Measurements from ENCODE around the gene RBM23. TPM values are rescaled to one million over a fixed set of nuclear protein-coding genes. Genes with fewer than 3 reads are reported as not detected.

RBM23 gene
- total RNA-seq, 4 donors from 2014 or later, result 71.2 to 202 (median 105) TPM

DNA sequence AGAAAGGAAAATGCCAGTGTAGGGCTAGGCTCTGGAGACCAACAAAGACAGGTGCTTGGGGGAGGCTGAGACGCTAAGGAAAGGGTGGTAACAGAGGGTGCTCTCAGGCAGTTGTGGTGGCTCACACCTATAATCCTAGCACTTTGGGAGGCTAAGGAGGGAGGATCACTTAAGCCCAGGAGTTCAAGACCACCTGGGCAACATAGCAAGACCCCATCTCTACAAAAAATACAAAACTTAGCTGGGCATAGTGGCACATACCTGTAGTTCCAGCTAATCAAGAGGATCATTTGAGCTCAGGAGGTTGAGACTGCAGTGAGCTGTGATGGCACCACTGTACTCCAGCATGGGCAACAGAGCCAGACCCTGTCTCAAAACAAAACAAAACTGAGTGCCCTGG is 23.5 kb downstream of the RBM23 start:
- DNase-seq (ENCODE audit: low spot score in 2 of 2), result no peak
- WGBS, 2 donors, result 100% methylated on average over 1 of the region's 1 CpG
- intact Hi-C loops (cut with DNase I; ENCODE audit: low total_unique reads), result no loop called here
- TF ChIP-seq POLR2A (IDR thresholded peaks at IDR 0.05), result no peak
- TF ChIP-seq, protein P1, sequence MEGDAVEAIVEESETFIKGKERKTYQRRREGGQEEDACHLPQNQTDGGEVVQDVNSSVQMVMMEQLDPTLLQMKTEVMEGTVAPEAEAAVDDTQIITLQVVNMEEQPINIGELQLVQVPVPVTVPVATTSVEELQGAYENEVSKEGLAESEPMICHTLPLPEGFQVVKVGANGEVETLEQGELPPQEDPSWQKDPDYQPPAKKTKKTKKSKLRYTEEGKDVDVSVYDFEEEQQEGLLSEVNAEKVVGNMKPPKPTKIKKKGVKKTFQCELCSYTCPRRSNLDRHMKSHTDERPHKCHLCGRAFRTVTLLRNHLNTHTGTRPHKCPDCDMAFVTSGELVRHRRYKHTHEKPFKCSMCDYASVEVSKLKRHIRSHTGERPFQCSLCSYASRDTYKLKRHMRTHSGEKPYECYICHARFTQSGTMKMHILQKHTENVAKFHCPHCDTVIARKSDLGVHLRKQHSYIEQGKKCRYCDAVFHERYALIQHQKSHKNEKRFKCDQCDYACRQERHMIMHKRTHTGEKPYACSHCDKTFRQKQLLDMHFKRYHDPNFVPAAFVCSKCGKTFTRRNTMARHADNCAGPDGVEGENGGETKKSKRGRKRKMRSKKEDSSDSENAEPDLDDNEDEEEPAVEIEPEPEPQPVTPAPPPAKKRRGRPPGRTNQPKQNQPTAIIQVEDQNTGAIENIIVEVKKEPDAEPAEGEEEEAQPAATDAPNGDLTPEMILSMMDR (IDR thresholded peaks at IDR 0.05), result no peak
- no peak overlapping the region for H3K4me3 ChIP-seq (ENCODE audit: low read depth, poor library complexity, severe bottlenecking)

DNA sequence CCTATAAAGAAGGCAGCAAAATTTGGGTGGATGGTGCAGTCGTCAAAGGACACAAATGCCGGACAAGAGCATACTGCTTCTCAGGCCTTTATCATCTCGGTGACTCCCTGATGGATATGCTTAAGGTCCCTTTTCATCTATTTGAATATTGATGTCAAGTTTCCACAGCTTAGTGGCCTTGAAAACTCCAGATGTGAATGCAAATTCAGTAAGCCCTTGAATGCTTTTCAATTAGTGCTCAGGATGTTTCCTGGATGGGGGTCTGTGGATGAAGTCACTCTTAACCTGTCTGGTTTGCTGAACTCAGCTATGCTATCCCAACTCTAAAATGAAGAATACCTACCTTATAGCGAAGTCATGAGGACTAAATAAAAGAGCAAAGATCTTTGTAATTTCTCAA is 25.2 kb downstream of the RBM23 start:
- intact Hi-C loops (cut with DNase I; ENCODE audit: low total_unique reads), result no loop called here
- H3K4me3 ChIP-seq (ENCODE audit: low read depth, poor library complexity, severe bottlenecking), result no peak overlapping the region
- TF ChIP-seq POLR2A (IDR thresholded peaks at IDR 0.05), result no peak
- TF ChIP-seq, protein P1 (IDR thresholded peaks at IDR 0.05), result no peak
- DNase-seq (ENCODE audit: low spot score in 2 of 2), result no peak
- 91 to 93% methylated on average over 4 of the region's 4 CpGs for WGBS, 2 donors

DNA sequence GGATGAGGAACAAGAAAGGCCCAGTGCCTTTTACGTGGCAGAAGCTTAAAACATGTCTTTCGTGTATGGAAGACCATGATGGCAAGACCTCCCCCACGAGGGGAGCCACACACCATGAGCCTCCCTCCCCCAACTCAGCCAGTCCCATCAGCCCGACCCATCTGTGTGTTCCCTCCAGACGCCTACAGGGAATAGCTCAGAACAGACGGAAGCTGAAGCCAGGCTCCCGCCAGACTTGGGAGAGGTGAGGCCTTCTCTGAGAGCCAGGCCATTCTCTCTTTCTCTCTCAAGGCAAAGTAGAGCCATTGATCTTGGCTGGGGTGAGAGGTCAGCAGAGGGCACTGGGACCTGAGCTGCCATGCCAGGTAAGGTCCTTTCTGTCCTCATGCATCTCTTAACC is 26.5 kb downstream of the RBM23 start:
- 68 to 77% methylated on average over 6 to 7 of the region's 7 CpGs for WGBS, 2 donors
- DNase-seq (ENCODE audit: low spot score in 2 of 2), result no peak
- no peak overlapping the region for H3K4me3 ChIP-seq (ENCODE audit: low read depth, poor library complexity, severe bottlenecking)
- no peak for TF ChIP-seq POLR2A (IDR thresholded peaks at IDR 0.05)
- TF ChIP-seq, protein P1 (IDR thresholded peaks at IDR 0.05), result no peak
- intact Hi-C loops (cut with DNase I; ENCODE audit: low total_unique reads), result no loop called here

DNA sequence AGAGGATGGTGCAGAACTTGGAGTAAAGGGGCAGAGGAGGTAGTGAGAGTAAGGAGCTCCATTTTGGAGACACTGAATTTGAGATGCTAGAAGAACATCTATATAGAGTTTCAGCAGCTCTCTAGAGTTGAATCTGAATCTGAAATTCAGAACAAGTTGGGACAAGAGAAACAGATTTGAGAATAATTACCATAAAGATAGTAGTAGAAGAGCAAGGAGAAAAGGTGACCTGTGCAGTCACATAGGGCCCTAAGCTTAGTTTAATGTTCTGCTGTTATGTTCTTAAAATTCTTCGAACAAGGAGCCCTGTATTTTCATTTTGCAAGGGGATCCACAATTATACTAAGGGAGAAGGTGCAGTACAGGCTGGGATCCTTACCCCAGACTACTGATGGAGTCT is 28.5 kb downstream of the RBM23 start:
- TF ChIP-seq, protein P1 (IDR thresholded peaks at IDR 0.05), result no peak
- TF ChIP-seq POLR2A (IDR thresholded peaks at IDR 0.05), result no peak
- WGBS, 2 donors, result 69 to 80% methylated on average over 1 of the region's 1 CpG

DNA sequence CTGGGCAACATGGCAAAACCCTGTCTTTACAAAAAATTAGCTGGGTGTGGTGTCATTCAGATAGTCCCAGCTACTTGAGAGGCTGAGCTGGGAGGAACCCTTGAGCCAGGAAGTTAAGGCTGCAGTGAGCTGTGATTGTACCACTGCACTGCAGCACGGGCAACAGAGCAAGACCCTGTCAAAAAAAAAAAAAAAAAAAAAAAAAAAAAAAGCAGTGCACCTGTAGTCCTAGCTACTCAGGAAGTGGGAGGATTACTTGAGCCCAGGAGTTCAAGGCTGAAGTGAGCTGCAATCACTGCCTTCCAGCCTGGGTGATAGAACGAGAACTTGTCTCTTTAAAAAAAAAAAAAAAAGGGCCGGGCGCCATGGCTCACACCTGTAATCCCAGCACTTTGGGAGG is 30.3 kb downstream of the RBM23 start:
- no peak overlapping the region for H3K4me3 ChIP-seq (ENCODE audit: low read depth, poor library complexity, severe bottlenecking)
- WGBS, 2 donors, result 62 to 70% methylated on average over 3 to 4 of the region's 4 CpGs
- TF ChIP-seq, protein P1 (IDR thresholded peaks at IDR 0.05), result no peak
- no peak for TF ChIP-seq POLR2A (IDR thresholded peaks at IDR 0.05)
- no peak for DNase-seq (ENCODE audit: low spot score in 2 of 2)
- intact Hi-C loops (cut with DNase I; ENCODE audit: low total_unique reads), result no loop called here

More for the DNA sequence above, 28.5 kb downstream of the RBM23 start:
- intact Hi-C loops (cut with DNase I; ENCODE audit: low total_unique reads), result no loop called here
- DNase-seq (ENCODE audit: low spot score in 2 of 2), result no peak
- H3K4me3 ChIP-seq (ENCODE audit: low read depth, poor library complexity, severe bottlenecking), result no peak overlapping the region

DNA sequence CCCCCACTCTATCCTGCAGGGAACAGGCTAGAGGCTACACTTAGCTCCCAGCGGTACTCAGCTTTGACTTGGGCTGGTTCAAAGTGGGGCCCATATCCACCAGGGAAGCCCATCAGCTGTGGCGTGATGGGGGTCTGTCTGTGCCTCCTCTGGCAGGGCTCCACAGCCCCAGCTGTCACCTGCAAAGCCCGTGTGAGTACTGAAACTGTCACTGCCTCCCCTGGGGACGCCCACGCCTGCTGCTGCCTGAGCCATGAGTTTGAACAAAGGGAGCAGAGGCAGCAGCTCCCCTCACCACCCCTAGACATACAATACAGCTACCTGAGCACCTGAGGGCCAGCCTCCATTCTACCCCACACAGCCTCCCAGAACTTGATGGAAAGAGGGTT is 31.0 kb downstream of the RBM23 start:
- DNase-seq (ENCODE audit: low spot score in 2 of 2), result no peak
- H3K4me3 ChIP-seq (ENCODE audit: low read depth, poor library complexity, severe bottlenecking), result no peak overlapping the region
- WGBS, 2 donors, result 62 to 74% methylated on average over 5 of the region's 5 CpGs
- intact Hi-C loops (cut with DNase I; ENCODE audit: low total_unique reads), result no loop called here
- TF ChIP-seq, protein P1 (IDR thresholded peaks at IDR 0.05), result no peak
- TF ChIP-seq POLR2A (IDR thresholded peaks at IDR 0.05), result no peak
